Limb (tissue), 2 donors: ENCODE data around the gene DUOXA2.
"Not testable (repeated sequence)": the region's sequence is repeated elsewhere in the genome, so short reads cannot be mapped to it uniquely, and the experiment has no call there.

Experiments used
- DNase-seq, 2 donors: peaks; one replicate each; pipeline ENCODE4 v3.0.0-alpha.2; 2016; ENCODE audit errors: extremely low spot score in 2 of 2

Gene DUOXA2

DNA sequence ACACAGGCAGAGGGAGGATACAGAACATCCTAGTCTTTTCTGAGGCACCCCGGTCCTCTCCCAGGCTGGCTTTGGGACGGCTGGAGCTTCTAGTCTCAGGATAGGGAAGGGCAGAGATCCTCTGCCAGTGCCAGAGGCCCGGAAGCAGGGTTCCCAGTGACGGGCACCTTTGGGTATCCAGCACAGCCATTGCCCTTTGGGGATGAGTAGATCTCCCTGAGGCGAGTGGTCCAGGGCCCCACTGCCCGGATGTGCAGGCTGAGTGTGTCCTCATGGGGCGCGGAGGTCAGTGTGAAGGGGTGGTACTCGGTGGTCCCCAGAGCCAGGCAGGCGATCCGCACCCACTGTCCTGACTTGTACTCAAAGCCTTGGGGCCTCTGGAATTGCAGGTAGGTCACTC lies 18.5 kb upstream of the DUOXA2 start:
- no peak for DNase-seq

DNA sequence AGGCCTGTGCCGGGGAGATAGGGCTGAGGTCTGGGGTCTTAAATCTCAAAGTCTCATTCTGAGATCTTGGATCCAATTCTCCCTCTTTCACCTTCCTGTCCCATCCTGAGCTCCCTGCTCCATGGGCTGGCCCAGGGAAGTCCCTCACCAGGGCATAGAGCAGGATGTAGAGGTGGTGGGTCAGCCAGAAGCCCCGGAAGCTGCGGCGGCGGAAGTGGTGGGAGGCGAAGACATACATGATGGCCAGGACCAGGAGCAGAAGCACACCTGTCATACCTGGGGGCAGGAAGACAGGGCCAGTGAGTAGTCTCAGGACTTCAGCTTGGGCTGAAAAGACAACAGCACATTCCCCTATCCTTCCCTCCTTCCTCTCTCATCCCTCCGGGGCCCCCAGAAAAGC lies 16.7 kb upstream of the DUOXA2 start:
- no peak for DNase-seq

GRCh38 chr15:45099549-45100165 lies 14.5 kb upstream of the DUOXA2 start:
- no peak for DNase-seq

DNA sequence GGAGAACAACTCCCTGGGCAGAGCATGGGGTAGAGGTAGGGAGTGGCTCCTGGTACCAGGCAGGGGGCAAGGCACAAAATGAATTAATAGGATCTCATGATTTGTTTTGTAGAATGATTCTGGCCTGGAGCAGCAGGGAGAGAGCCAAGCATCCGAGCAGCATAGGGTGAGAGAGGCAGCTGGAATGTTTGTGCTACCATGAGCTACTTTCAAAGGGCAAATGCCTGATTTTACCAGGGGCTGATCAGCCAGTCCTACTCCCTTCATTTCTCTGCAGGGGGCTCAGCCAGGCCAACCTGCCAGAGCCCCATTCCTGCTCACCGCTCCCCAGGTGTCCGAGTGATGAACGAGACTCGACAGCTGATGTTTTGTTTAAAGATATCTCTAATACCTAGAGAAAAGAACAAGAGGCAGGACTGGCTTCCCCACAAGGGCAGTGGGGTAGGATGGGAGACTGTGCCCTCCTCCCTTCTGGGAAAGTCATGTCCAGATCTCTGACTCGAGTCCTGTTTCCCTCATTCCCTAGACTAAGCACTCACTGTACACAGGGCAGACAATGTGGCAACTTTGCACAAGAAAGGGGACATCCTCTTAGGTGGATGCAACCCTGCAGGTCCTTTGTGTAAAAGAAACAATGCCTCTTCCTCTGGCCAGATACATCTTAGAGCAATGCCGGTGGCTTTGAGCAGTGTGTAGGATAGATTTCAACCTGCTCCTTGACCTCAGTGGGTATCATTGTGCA lies 13.1 kb upstream of the DUOXA2 start:
- DNase-seq: no peak

- DNase-seq: no peak
Measured at GRCh38 chr15:45101749-45102148, 12.4 kb upstream of the DUOXA2 start.

GRCh38 chr15:45102226-45102625 lies 11.9 kb upstream of the DUOXA2 start:
- DNase-seq: no peak

- DNase-seq: not testable (repeated sequence)
Measured at GRCh38 chr15:45104170-45104569, 10.0 kb upstream of the DUOXA2 start.

DNA sequence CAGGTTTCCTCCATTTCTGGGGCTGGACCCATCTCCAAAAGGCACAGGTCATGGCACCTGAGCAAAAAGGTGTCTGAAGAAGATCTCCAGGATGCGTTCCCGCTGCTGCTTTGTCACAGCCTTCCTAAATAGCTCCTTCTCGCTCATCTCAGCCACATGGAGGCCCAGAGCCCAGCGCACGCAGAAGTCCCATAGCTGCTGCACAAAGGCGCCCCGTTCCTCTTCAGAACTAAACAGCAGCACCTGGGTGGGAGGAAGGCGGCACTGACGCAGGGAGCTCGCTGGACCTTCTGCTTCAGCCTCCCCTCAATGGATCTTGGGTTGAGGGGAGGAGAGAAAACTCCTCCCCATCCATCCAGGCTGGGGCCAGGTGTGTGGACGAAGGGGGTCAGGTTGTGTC lies 8.5 kb upstream of the DUOXA2 start:
- no peak for DNase-seq

GRCh38 chr15:45106002-45106790 lies 7.9 kb upstream of the DUOXA2 start:
- no peak for DNase-seq

DNA sequence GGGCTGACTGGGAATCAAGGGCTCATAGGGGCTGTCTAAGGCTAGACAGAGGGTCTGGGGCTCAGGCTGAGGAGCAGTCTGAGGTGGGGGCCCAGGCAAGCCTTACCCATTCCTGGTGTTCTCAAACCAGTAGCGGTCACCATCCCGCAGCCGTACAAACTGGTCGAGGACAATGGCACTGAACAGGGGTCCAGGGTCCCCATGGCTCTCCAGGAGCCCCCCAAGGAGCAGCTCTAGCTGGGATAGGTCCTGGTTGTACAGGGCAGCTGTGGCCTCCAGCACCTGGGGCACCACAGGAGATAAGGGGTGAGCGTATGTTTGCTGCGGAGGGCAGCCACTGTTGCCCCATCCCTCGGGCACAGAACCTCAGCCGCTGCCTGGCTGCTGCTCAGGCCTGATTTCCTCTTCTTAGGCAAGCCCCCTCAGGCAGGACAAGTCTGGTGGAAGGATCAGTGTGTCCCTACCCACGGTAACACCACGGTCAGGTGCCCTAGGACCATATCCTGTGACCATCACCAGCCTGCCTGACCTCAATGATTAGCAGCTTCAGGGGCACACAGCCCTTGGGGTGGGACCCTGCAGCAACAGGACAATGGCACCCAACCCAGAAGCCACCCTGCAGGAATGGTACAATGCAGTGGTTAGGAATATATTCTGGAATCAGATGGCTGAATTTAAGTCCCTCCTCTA lies 6.0 kb upstream of the DUOXA2 start:
- no peak for DNase-seq

- DNase-seq: no peak
Measured at GRCh38 chr15:45110256-45110820, 3.8 kb upstream of the DUOXA2 start.

- no peak for DNase-seq
Measured at GRCh38 chr15:45111390-45112142, 2.6 kb upstream of the DUOXA2 start.

DNA sequence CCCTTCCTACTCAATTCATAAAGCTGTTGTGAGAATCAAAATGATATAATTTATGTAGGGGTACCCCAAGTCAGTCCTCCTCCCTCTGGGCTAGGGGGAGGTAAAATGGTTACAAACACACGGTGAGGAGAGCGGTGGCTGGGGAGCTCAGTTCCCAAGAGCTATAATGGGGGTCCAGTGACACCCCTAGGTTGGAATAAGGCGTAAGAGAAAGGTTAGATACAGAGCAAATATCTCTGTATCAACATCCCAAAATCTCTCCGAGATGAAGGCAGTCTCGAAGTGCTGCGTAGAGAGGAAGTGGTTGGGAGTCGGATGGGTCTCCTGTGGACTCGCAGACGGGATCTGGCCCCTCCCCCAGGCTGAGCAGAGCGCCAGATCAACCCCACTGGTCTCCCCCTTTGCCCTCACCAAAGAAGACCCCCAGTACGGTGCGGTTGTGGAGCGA lies 2.0 kb upstream of the DUOXA2 start:
- no peak for DNase-seq

- DNase-seq: no peak
Measured at GRCh38 chr15:45112591-45113379, 1.3 kb upstream of the DUOXA2 start.

DNA sequence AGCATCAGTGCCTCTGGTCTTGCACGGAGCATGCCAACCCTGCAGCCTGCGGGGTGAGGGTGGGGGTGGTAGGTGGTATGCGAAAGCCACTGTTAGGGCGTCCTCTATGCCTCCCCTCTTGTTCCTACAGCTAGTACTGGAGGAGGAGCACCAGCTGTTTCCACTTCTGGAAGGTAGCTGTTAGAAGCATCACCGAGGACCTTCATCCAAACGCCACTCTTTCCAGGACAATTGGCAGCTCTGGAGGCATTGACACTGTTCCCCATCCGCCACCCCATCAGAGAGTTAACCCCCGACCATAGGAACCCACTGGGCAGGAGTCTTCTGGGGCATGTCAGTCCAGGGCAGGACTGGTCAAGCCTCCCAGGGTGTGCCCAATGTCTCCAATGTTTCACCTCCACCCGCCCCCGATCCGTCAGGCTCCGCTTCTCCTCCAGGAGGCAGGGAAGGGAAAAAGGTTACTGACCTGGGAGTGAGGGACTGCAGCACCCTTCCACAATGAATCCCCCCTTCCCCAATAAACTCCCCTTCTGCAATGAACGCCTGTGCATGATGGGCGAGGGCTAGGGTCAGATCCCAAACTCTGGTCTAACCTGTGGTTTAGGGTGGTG lies 641 bp upstream of the DUOXA2 start:
- DNase-seq: no peak

- no peak for DNase-seq
Measured at GRCh38 chr15:45114751-45115085, 592 bp downstream of the DUOXA2 start.

DNA sequence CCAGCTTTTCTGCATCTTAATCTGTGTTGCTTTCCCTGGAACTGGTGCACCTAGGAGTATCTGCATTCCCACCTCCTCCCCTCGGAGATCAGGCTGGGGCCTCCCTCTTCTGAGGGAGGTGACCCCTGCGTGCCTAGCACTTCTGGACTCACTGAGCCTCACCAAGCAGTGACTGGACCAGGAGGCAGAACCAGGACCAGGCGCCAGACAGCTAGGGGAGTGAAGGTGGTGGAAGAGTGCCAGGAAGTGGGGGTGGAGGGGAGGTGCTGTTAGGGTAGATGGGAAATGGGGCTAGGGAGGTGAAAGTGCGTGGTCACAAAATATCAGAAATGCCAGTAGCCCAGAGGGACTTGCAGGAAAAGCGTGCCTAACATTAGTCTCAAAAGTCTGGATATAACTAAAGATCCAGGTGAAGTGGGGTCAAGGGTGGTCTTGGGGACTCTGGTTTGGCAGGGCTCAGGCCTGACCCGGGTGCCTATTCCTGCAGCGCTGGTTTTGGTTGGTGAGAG lies 1.2 kb downstream of the DUOXA2 start:
- DNase-seq: no peak

DNA sequence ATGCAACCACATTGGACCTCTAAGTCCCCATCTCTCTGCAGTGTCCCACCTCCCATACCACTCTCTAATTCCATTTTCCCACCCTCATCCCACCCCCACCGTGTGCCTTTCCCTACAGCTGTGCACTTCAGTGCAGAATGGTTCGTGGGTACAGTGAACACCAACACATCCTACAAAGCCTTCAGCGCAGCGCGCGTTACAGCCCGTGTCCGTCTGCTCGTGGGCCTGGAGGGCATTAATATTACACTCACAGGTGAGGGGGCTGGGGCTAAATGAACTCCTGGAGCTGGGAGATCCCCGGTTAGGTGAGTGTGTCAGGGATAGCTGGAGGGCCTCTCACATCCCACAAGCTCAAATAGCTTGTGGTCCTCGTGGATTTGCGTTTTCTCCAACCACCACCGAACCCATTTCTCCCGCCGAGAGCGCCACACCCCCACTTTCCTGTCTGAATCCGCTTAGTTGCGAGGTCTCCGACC lies 1.9 kb downstream of the DUOXA2 start:
- DNase-seq: no peak
